HEK293T (cell line): Measurements from ENCODE around the gene DERA.

Experiments used
- BHLHE40 ChIP-seq: fragments of 450-650 bp; IDR thresholded peaks from 2 replicates; pipeline ENCODE4 v1.6.1; 2016; ENCODE audit warnings: mild to moderate bottlenecking, moderate library complexity, borderline replicate concordance
- ELF4 ChIP-seq: fragments of 450-650 bp; IDR thresholded peaks from 2 replicates; pipeline ENCODE4 v1.6.1; 2017; ENCODE audit warnings: antibody characterized with exemption
- FOXA1 ChIP-seq: fragments of 450-650 bp; IDR thresholded peaks from 2 replicates; pipeline ENCODE4 v1.6.1; 2016; ENCODE audit warnings: mild to moderate bottlenecking
- FOXM1 ChIP-seq: fragments of 450-650 bp; IDR thresholded peaks from 2 replicates; pipeline ENCODE4 v1.6.1; 2017; ENCODE audit warnings: mild to moderate bottlenecking, borderline replicate concordance
- HDGF ChIP-seq: fragments of 450-650 bp; IDR thresholded peaks from 2 replicates; pipeline ENCODE4 v1.6.1; 2017; ENCODE audit warnings: antibody characterized with exemption, borderline replicate concordance
- LEF1 ChIP-seq: fragments of 450-650 bp; IDR thresholded peaks from 2 replicates; pipeline ENCODE4 v1.6.1; 2017; ENCODE audit warnings: mild to moderate bottlenecking, borderline replicate concordance
- NFRKB ChIP-seq: fragments of 450-650 bp; IDR thresholded peaks from 2 replicates; pipeline ENCODE4 v1.6.1; 2016; ENCODE audit warnings: mild to moderate bottlenecking, moderate library complexity
- SP1 ChIP-seq: fragments of 450-650 bp; IDR thresholded peaks from 2 replicates; pipeline ENCODE4 v1.6.1; 2017
- TARDBP ChIP-seq: fragments of 450-650 bp; IDR thresholded peaks from 2 replicates; pipeline ENCODE4 v1.6.1; 2016

GRCh38 chr12:16021676-16022075, 110.5 kb downstream of the DERA start:
- no peak for TF ChIP-seq FOXA1
- no peak for TF ChIP-seq BHLHE40
- no peak for TF ChIP-seq SP1
- TF ChIP-seq TARDBP: no peak
- TF ChIP-seq FOXM1: no peak
- no peak for TF ChIP-seq ELF4
- TF ChIP-seq LEF1: no peak
- no peak for TF ChIP-seq HDGF
- TF ChIP-seq NFRKB: no peak
